Hematopoietic multipotent progenitor cell treated with erythropoietin and hydrocortisone succinate and interleukin-3 and kit ligand, for 15 days (in vitro differentiated cells): ENCODE data around the gene CELA3B.
A peak's percentile ranks its signal among the peaks of the same experiment; 100 is the strongest.
"Not testable (repeated sequence)": the region's sequence is repeated elsewhere in the genome, so short reads cannot be mapped to it uniquely, and the experiment has no call there.

Experiments
- DNase-seq: peaks from one replicate; pipeline ENCODE4 v3.0.0-alpha.2; 2015; ENCODE audit warnings: low spot score

The CELA3B gene

DNA sequence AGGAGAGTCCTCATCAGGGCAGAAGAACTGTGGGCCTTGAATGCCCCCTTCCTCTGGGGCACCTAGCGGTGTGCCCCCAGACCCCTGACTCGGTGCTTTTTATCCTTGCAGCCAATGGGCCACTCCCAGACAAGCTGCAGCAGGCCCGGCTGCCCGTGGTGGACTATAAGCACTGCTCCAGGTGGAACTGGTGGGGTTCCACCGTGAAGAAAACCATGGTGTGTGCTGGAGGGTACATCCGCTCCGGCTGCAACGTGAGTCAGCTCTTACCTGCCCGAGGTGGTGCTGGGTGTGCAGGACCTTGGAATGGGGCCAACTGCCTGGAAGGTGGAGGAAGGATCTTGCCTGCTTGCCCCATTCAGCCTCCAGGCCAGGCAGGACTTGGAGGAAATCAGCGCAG is 30.4 kb downstream of the CELA3B start:
- DNase-seq, result not testable (repeated sequence)

DNA sequence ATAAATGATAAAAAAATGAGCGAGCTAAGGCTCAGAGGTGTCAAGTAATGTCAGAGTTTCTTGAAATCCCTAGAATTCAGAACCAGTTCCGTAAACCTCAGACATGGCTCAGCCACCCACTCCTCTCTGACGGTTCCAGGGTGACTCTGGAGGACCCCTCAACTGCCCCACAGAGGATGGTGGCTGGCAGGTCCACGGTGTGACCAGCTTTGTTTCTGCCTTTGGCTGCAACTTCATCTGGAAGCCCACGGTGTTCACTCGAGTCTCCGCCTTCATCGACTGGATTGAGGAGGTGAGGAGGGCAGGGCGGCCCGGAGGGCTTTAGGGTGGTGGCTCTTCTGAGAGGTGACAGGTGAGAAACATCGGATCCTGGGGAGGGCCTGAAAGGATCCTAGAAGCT is 32.7 kb downstream of the CELA3B start:
- not testable (repeated sequence) for DNase-seq

DNA sequence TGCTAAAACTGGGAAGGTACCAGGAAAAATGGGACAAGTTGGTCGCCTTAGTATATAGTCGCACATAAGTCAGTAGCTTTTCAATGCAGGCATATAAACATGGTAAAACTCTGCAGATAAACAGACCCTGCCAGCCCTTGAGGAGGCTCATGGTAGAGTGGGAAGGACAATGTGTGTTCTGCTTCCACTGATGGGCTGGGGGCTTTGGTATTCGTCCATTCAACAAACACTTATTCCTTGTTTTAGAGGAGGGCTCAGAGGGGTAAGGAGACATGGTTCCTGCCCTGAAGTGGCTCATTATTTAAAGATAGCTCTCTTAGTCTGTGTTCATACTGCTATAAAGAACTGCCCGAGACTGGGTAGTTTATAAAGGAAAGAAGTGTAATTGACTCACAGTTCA is 35.9 kb downstream of the CELA3B start:
- not testable (repeated sequence) for DNase-seq

DNA sequence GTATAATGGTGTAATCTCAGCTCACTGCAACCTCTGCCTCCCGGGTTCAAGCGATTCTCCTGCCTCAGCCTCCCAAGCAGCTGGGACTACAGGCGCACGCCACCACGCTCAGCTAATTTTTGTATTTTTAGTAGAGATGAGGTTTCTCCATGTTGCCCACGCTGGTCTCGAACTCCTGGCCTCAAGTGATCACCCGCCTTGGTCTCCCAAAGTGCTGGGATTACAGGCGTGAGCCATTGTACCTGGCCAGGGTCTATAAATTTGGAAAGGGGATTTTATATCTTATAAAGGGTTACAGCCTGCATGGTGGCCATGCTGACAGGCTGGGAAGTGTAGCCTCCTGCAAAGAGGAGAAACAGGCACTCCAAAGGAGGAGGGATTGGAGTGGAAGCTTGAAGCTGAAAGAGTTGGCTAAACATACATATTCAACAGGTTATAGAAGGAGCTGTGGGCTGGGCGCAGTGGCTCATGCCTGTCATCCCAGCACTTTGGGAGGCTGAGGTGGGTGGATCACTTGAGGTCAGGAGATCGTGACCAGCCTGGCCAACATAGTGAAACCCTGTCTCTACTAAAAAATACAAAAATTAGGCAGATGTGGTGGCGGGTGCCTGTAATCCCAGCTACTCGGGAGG is 37.9 kb downstream of the CELA3B start:
- not testable (repeated sequence) for DNase-seq

DNA sequence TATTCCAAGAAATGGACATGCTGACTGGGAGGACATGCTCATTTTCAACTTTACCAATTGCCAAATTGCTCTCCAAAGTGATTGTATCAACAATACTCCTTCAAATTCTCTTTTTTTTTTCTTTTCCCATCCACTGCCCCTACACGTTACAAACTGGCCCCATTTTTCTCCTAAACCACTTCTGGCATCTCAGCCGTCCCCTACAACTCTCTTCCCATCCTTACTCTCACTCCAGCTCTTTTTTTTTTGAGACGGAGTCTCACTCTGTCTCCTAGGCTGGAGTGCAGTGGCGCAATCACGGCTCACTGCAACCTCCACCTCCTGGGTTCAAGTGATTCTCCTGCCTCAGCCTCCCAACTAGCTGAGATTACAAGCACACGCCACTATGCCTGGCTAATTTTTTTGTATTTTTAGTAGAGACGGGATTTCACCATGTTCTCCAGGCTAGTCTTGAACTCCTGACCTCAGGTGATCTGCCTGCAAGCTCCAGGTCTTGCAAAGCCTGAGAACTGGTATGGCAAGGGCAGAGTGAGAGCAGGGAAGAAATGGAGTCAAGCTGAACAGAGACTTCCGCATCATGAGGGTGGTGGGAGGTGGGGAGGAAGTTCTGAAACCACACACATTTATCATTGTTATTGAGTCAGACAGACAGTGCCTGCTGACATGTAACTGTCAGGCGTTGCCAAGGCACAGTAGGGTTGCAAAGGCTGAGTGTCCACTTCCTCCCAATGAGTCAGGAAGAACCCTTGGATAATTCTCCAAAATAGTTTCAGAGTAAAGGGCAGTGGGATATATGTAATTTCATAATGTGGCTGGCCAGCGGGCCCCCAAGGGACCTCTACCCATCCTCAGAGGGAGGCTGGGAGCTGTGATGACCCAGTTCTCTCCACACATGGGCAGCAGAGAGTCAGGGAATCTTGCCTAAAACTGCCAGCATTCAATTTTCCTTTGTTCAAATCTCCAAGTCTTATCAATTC is 42.0 kb downstream of the CELA3B start:
- DNase-seq, result no peak

DNA sequence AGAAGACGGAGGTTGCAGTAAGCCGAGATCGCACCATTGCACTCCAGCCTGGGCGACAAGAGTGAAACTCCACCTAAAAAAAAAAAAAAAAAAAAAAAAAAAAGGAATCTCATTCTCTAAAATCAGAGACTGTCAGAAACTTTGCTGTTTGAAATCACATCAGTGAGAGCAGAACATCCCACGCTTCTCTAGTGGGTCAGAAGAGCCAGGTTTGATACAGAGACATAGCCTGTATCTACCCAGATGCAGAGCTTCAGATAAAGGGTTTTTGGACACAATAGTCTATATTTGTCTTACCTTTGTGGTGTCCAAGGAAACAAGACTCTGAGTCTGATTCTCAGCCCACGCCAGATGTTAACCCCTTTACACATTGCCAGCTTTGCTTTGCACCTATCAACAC is 44.2 kb downstream of the CELA3B start:
- DNase-seq, result no peak

DNA sequence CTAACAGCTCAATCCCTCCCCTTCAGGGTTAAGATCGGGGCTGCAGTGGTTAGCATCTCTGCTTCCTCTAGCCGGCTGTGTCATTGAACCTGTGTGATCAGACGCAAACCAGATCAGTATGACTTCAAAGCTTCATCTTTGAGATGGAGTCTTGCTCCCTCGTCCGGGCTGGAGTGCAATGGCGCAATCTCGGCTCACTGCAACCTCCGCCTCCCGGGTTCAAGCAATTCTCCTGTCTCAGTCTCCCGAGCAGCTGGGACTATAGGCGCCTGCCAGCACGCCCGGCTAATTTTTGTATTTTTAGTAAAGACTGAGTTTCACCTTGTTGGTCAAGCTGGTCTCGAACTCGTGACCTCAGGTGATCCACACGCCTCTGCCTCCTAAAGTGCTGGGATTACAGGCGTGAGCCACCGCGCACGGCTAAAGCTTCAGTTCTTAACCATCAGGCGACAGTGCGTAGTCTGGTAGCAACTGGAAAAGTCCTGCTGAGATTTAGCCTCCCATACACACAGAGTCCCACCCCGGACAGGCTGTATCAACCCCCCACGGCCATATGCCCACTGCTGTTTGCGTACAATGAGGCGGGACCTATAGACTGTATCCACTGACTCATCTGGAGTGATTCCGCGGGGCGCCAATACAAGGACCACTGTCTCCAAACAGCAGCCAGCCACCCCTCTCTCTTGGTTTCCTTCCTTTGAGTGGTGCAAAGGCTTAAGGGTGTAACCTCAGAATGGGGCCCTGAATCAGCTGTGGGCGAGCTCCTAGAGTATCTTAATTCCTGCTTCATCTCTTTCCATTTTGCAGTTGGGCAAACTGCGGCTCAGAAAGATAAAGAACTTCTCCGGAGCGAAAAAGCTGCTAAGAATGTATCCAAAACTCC is 47.9 kb downstream of the CELA3B start:
- no peak for DNase-seq

DNA sequence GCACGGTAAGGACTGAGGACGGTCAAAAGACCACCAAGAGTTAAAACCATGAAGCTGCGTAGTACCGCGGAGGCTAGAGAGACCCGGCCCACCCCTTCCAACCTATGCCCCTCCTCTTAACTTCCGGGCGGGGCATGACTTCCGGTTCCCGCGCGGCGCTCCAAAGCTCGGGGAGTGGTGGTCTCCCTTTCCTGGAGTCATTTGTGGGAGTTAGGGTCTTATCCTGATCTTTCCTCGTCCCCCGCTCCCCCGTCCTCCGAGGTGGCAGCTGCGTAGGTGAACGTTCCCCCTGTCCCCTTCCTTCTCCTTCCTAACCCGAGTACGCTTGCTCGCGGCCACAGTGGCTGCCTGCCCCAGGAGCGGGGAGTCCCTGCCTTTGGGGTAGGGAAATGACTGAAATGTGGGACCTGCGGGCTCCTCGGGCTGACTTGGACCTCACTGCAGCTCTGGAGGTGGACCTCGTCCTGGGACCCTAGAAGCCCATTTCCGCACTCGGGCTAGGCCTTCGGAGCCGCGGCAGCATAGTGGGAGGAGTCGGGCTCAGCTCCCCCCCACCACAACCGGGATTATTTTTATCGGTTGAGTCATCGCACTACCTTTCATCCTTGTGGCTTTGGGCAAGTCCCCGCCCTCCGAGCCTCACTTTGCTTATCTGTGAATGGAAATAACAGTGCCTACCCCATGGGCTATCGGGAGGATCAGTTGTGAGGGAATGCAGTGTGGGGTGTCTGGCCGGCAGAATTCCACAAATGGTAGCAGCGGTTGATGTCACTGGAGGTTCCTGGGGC is 48.7 kb downstream of the CELA3B start:
- DNase-seq, result peak; percentile 75

DNA sequence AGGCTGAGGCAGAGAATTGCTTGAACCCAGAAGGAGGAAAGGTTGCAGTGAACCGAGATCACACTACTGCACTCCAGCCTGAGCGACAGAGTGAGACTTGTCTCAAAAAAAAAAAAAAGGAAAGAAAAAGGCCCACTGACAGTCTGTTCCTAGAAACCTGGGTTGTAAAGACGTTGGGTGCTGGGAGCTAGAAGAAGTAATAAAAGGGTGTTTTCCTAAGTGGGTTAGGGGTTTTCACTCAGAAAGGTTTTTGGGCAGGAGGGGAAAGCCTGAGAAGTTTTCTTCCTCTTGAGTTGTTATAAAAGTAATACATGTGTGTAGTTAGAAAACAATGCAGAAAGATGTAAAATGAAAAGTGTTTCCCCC is 50.1 kb downstream of the CELA3B start:
- DNase-seq, result no peak

DNA sequence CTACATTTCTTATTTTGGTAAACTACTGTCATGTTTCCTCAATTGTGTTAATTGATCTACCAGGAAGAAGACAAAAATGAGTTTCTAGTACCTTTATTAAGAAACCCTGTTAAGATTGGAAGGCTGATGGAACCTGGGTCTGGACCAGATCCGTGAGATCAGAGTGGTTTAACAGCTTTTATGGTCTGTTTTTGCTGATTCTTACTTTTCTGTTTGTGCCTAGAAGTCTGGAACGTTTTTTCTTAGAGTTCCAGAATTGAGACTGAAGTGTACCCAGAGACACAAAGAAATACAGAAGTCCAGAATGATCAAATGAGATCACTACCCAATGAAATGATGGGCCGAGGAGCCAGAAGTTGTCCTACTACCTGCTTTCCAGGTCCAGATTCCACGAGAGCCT is 53.2 kb downstream of the CELA3B start:
- no peak for DNase-seq

DNA sequence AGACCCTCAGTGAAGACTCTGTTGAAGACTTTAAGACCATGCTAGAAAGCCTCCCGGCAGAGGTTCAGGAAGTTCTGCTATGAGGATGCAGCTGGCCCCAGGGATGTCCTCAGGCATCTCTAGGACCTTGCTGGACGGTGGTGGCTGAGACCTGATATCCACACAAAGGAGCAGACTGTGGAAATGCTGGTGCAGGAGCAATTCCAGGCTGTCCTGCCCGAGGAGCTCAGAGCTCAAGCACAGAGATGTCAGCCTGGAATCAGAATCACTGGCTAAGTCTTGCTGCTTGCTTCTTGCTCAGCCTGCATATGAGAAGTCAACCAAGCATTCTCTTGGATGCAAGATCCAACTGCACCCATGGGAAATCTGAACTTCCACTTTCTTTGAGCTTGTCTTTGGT is 53.7 kb downstream of the CELA3B start:
- DNase-seq, result no peak

DNA sequence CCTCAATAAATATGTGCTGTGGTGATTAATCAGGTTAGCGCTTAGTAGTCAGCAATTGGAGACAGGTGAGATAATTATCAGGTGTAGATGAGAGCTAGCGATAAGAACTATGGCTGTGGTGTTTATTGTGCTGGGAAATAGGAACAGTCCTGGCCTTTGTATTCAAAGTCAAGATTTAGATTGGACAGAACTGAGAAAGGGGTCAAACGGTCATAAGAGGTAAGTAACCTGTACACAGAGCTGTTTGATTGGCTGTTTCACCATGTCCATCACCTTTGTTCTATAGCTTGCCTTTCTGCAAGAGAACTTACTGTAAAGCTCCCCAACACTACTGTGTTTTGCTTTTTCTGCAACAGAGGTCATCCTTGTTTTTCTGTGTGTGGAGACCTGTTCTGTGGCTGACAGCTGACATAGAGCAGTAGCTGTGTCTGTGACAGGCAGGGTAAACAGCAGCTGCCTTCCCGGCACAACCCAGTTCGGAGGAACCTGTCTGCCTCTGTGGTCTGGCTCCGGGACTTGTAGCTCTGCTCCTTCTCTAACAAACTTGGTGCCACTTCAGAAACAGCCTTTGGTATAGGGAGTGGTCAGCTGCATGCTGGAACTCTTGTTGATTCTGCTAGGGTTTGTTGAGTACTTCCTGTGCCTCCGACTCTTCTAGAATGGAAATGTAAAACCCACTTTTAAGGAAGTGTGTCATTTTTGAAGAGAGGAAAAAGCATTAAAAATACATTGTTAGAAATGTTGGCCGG is 54.6 kb downstream of the CELA3B start:
- no peak for DNase-seq

DNA sequence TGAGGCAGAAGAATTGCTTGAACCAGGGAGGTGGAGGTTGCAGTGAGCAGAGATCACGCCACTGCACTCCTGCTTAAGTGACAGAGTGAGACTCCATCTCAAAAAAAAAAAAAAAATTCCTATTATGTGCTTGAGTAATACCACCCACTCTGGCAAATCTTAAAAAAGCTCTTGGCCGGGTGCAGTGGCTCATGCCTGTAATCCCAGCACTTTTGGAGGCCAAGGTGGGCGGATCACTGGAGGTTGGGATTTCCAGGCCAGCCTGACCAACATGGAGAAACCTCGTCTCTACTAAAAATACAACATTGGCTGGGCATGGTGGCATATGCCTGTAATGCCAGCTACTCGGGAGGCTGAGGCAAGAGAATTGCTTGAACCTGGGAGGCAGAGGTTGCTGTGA is 58.0 kb downstream of the CELA3B start:
- not testable (repeated sequence) for DNase-seq

DNA sequence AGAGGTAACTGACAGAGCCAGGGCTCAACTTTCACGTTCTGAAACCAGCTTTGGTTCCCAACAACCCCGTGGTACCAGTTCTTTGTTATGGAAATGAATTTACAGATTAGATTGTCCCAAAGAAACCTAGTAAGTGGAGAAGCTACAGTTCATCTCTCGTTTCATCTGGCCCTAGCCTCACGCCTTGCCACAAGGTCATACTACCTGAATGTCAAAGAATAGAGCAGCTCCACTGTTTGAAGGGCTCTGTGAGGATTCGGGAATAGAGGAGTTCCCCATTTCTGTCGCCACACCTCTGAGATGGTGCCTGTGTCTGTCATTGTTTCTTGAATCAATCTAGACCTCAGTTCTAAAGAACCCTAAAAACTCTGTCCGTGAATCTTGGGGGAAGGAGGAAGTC is 60.7 kb downstream of the CELA3B start:
- no peak for DNase-seq

DNA sequence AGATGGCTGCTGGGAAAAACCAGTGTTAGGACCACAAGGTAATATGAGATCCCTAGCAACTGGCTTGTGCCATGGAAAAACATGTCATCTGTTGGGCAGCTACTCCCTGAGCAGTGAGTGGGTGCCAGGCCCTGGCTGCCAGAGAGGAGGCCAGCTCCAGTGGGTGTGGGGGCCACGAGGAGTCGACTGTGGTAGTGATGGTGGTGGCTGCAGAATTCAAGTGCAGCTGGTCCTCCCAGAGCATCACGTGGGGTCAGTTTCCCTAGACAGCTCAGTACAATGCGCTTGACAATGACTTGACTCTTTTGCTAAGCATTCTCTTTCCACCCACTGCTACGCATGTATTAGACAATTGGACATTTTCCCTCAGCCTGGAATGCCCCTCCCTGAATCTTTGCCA is 61.2 kb downstream of the CELA3B start:
- DNase-seq, result no peak
